ENCODE measurements around the gene CLEC2L.

CLEC2L gene

GRCh38 chr7:139505563-139505962 lies 17.9 kb upstream of the CLEC2L start:
- TF ChIP-seq RAD21 (IDR thresholded peaks at IDR 0.05; ENCODE audit: low read depth) (peak; percentile 44), CEBPB (IDR thresholded peaks at IDR 0.05) (no peak)

GRCh38 chr7:139509535-139509934 lies 13.9 kb upstream of the CLEC2L start:
- TF ChIP-seq MAX (IDR thresholded peaks at IDR 0.05) = no peak

- TF ChIP-seq CREB1 (IDR thresholded peaks at IDR 0.05; ENCODE audit: low read depth) (no peak), FOXM1 (IDR thresholded peaks at IDR 0.05; ENCODE audit: borderline replicate concordance, low read depth) (no peak), TAF1 (IDR thresholded peaks at IDR 0.05; ENCODE audit: low read depth) (no peak), MAX (IDR thresholded peaks at IDR 0.05) (no peak), REST (IDR thresholded peaks at IDR 0.05; ENCODE audit: low read depth) (no peak), EGR1 (IDR thresholded peaks at IDR 0.05) (no peak), RAD21 (IDR thresholded peaks at IDR 0.05; ENCODE audit: low read depth) (no peak), TCF12 (IDR thresholded peaks at IDR 0.05; ENCODE audit: low read depth) (no peak), EP300 (IDR thresholded peaks at IDR 0.05; ENCODE audit: borderline replicate concordance) (no peak), CEBPB (IDR thresholded peaks at IDR 0.05) (no peak), USF1 (IDR thresholded peaks at IDR 0.05) (no peak), ZBTB7A (IDR thresholded peaks at IDR 0.05; ENCODE audit: low read depth) (no peak), YY1 (IDR thresholded peaks at IDR 0.05; ENCODE audit: low read depth) (no peak), TEAD4 (IDR thresholded peaks at IDR 0.05) (no peak), NFIC (IDR thresholded peaks at IDR 0.05) (no peak)
These were observed 12.2 kb upstream of the CLEC2L start for GRCh38 chr7:139511315-139511714.

- TF ChIP-seq TAF1 (IDR thresholded peaks at IDR 0.05; ENCODE audit: low read depth) (no peak), TEAD4 (IDR thresholded peaks at IDR 0.05) (no peak), ZBTB7A (IDR thresholded peaks at IDR 0.05; ENCODE audit: low read depth) (no peak), TCF12 (IDR thresholded peaks at IDR 0.05; ENCODE audit: low read depth) (no peak), CEBPB (IDR thresholded peaks at IDR 0.05) (no peak), EGR1 (IDR thresholded peaks at IDR 0.05) (no peak), USF1 (IDR thresholded peaks at IDR 0.05) (no peak), FOXM1 (IDR thresholded peaks at IDR 0.05; ENCODE audit: borderline replicate concordance, low read depth) (no peak), REST (IDR thresholded peaks at IDR 0.05; ENCODE audit: low read depth) (no peak), CREB1 (IDR thresholded peaks at IDR 0.05; ENCODE audit: low read depth) (no peak), YY1 (IDR thresholded peaks at IDR 0.05; ENCODE audit: low read depth) (no peak), EP300 (IDR thresholded peaks at IDR 0.05; ENCODE audit: borderline replicate concordance) (no peak), MAX (IDR thresholded peaks at IDR 0.05) (no peak), NFIC (IDR thresholded peaks at IDR 0.05) (no peak), RAD21 (IDR thresholded peaks at IDR 0.05; ENCODE audit: low read depth) (no peak)
These were observed 8.2 kb upstream of the CLEC2L start for GRCh38 chr7:139515266-139515665.

GRCh38 chr7:139521439-139521838 lies 2.0 kb upstream of the CLEC2L start:
- TF ChIP-seq EP300 (IDR thresholded peaks at IDR 0.05; ENCODE audit: borderline replicate concordance) = no peak
- no peak for TF ChIP-seq EGR1 (IDR thresholded peaks at IDR 0.05)
- TF ChIP-seq MAX (IDR thresholded peaks at IDR 0.05) = no peak

- TF ChIP-seq CEBPB (IDR thresholded peaks at IDR 0.05) (no peak), ZBTB7A (IDR thresholded peaks at IDR 0.05; ENCODE audit: low read depth) (no peak), EP300 (IDR thresholded peaks at IDR 0.05; ENCODE audit: borderline replicate concordance) (no peak), FOXM1 (IDR thresholded peaks at IDR 0.05; ENCODE audit: borderline replicate concordance, low read depth) (no peak), CREB1 (IDR thresholded peaks at IDR 0.05; ENCODE audit: low read depth) (no peak), NFIC (IDR thresholded peaks at IDR 0.05) (no peak), RAD21 (IDR thresholded peaks at IDR 0.05; ENCODE audit: low read depth) (no peak), REST (IDR thresholded peaks at IDR 0.05; ENCODE audit: low read depth) (no peak), TCF12 (IDR thresholded peaks at IDR 0.05; ENCODE audit: low read depth) (no peak), YY1 (IDR thresholded peaks at IDR 0.05; ENCODE audit: low read depth) (no peak), TAF1 (IDR thresholded peaks at IDR 0.05; ENCODE audit: low read depth) (no peak), EGR1 (IDR thresholded peaks at IDR 0.05) (no peak), TEAD4 (IDR thresholded peaks at IDR 0.05) (no peak), MAX (IDR thresholded peaks at IDR 0.05) (no peak), USF1 (IDR thresholded peaks at IDR 0.05) (no peak)
These were observed 671 bp upstream of the CLEC2L start for GRCh38 chr7:139522830-139523198.

All from Ishikawa (cell line).